ENCODE results near the gene BLOC1S1. TPM values are rescaled to one million over a fixed set of nuclear protein-coding genes. Genes with fewer than 3 reads are reported as not detected.

BLOC1S1 gene
- total RNA-seq, 4 donors from 2014 or later: 159 to 253 (median 196) TPM

DNA sequence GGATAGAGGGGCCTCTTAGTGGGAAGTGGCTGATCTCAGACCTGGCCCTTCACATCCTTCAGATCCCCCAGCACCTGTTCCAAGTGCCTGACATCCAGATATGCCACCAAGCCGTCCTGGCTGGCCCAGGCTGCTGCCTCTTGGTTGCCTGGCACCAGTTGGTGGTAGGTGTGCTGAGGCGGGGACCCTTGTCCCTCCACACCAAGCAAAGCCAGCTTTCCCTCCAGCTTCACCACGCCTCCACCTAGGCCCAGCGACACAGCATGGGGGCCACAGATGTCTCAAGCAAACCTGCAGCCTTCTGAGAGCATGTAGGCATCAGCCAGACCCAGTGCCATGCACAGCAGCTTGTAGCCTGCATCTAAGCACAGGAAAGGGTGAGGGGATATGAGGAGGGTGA lies 16.4 kb downstream of the BLOC1S1 start:
- no peaks in the 10 kb centered on the region for H3K9me3 ChIP-seq
- peaks cover 0 to 2% (median under 1%) of the 10 kb centered on the region in 4 donors for H3K36me3 ChIP-seq
- intact Hi-C loops (cut with DNase I): no loop called here
- TF ChIP-seq POLR2AphosphoS5 (IDR thresholded peaks at IDR 0.05) (no peak), EP300 (IDR thresholded peaks at IDR 0.05) (no peak), POLR2A (IDR thresholded peaks at IDR 0.05; ENCODE audit: low read depth) (no peak)
- no peak for DNase-seq (ENCODE audit: extremely low spot score)
- peak overlapping the region in 2 of 4 donors; percentile 20 to 99 for H3K27ac ChIP-seq (replicated peaks in 1 of 4)
- H3K4me1 ChIP-seq: peaks cover 20 to 43% (median 37%) of the 10 kb centered on the region in 4 donors
- H3K27me3 ChIP-seq: no peaks in the 10 kb centered on the region
- 100% methylated on average over 2 of the region's 4 CpGs for WGBS
- no peak overlapping the region for H3K4me3 ChIP-seq

DNA sequence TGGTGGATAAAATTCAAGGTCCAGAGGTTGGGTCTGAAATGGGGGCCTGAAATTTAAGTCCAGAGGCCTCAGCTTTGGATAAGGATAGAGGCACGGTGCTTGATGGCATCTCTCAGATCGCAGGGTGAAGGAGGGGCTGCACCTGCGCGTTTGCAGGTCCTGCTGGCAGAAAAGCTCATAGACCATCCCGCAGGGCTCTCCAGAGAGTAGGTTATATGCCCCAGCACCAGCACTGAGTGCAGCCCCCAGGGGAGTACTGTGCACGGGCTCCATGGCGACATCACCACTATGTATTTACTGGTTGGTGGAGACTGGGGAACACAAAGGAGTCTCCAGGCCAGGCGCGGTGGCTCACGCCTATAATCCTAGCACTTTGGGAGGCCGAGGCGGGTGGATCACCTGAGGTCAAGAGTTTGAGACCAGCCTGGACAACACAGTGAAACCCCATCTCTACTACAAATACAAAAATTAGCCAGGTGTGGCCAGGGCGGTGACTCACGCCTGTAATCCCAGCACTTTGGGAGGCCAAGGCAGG lies 17.2 kb downstream of the BLOC1S1 start:
- Histone ChIP-seq H3K4me1 (peaks cover 23 to 43% (median 40%) of the 10 kb centered on the region in 4 donors), H3K27me3 (no peaks in the 10 kb centered on the region), H3K27ac (replicated peaks in 1 of 4) (peak overlapping the region in 1 of 4 donors; percentile 8), H3K36me3 (no peaks in the 10 kb centered on the region), H3K4me3 (no peak overlapping the region), H3K9me3 (no peaks in the 10 kb centered on the region)
- TF ChIP-seq POLR2A (IDR thresholded peaks at IDR 0.05; ENCODE audit: low read depth): no peak
- intact Hi-C loops (cut with DNase I): no loop called here
- 88% methylated on average over 14 of the region's 14 CpGs for WGBS
- DNase-seq (ENCODE audit: extremely low spot score): no peak

DNA sequence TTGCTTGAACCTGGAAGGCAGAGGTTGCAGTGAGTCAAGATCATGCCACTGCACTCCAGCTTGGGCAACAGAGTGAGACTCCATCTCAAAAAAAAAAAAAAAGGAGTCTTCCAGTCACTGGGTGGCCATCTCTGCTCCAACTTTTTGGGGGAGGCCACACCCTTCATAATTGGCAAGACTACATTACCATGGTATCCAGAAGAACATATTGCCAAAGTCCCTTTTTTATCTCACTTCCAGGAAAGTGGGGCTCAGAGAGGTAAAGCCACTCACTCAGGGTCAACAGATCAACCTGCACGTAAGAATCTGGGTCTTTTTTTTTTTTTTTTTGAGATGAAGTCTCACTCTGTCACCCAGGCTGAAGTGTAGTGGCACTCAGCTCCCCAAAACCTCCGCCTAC lies 18.0 kb downstream of the BLOC1S1 start:
- no peak for DNase-seq (ENCODE audit: extremely low spot score)
- H3K27me3 ChIP-seq: no peaks in the 10 kb centered on the region
- H3K9me3 ChIP-seq: no peaks in the 10 kb centered on the region
- no peak for TF ChIP-seq EP300 (IDR thresholded peaks at IDR 0.05)
- TF ChIP-seq POLR2AphosphoS5 (IDR thresholded peaks at IDR 0.05): no peak
- TF ChIP-seq, protein P1, sequence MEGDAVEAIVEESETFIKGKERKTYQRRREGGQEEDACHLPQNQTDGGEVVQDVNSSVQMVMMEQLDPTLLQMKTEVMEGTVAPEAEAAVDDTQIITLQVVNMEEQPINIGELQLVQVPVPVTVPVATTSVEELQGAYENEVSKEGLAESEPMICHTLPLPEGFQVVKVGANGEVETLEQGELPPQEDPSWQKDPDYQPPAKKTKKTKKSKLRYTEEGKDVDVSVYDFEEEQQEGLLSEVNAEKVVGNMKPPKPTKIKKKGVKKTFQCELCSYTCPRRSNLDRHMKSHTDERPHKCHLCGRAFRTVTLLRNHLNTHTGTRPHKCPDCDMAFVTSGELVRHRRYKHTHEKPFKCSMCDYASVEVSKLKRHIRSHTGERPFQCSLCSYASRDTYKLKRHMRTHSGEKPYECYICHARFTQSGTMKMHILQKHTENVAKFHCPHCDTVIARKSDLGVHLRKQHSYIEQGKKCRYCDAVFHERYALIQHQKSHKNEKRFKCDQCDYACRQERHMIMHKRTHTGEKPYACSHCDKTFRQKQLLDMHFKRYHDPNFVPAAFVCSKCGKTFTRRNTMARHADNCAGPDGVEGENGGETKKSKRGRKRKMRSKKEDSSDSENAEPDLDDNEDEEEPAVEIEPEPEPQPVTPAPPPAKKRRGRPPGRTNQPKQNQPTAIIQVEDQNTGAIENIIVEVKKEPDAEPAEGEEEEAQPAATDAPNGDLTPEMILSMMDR (IDR thresholded peaks at IDR 0.05): no peak
- TF ChIP-seq POLR2A (IDR thresholded peaks at IDR 0.05; ENCODE audit: low read depth): no peak
- no peak overlapping the region for H3K4me3 ChIP-seq
- 79% methylated on average over 2 of the region's 2 CpGs for WGBS
- no peaks in the 10 kb centered on the region for H3K36me3 ChIP-seq
- H3K27ac ChIP-seq (replicated peaks in 1 of 4): no peak overlapping the region
- intact Hi-C loops (cut with DNase I): no loop called here
- H3K4me1 ChIP-seq: peaks cover 29 to 50% (median 46%) of the 10 kb centered on the region in 4 donors

DNA sequence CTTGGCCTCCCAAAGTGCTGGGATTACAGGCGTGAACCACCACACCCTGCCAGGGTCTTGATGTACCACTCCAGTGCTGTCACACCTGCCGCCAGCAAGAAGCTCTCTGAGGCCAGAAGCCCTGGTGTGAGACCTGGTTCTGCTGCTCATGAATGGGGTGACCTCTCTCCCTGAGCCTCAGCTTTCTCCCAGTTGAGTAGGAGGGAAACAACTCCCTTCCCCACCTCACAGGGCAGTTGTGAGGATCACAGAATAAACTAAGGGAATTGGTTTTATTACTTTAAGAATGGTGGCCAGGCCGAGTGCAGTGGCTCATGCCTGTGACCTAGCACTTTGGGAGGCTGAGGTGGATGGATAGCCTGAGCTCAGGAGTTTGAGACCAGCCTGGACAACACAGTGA lies 18.7 kb downstream of the BLOC1S1 start:
- Histone ChIP-seq H3K27ac (replicated peaks in 1 of 4) (no peak overlapping the region), H3K4me3 (no peak overlapping the region), H3K36me3 (no peaks in the 10 kb centered on the region), H3K4me1 (peaks cover 29 to 52% (median 44%) of the 10 kb centered on the region in 4 donors), H3K9me3 (no peaks in the 10 kb centered on the region), H3K27me3 (no peaks in the 10 kb centered on the region)
- intact Hi-C loops (cut with DNase I): no loop called here
- 92% methylated on average over 1 of the region's 3 CpGs for WGBS
- TF ChIP-seq, protein P1 (IDR thresholded peaks at IDR 0.05): no peak
- TF ChIP-seq EP300 (IDR thresholded peaks at IDR 0.05) (no peak), POLR2A (IDR thresholded peaks at IDR 0.05; ENCODE audit: low read depth) (no peak), POLR2AphosphoS5 (IDR thresholded peaks at IDR 0.05) (no peak)
- no peak for DNase-seq (ENCODE audit: extremely low spot score)

DNA sequence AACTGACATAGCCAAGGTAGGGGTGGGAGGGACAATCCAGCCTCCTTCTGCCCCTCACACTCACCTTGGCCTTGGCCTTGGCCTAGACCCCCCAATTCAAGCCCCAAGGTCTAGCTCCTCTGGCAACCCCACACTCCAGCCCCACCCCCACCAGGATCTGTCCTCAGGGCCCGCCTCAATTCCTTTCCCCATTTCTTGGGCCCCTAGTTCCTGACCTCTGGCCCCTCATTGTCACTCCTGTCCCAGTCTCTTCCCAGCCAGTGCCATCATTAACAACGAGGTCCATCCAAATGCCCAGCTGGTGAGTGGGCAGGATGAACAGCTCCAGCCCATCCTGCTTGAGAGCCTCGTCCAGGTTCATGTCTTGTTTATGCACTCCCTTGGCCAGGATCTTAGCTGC lies 20.2 kb downstream of the BLOC1S1 start:
- intact Hi-C loops (cut with DNase I): loop anchor here (5.0 kb wide), 2 partner anchors 54 to 81 kb away; partner anchors contain the start of genes ORMDL2 and SARNP
- Histone ChIP-seq H3K4me1 (peaks cover 21 to 37% (median 30%) of the 10 kb centered on the region in 4 donors), H3K4me3 (no peak overlapping the region), H3K27me3 (no peaks in the 10 kb centered on the region), H3K9me3 (no peaks in the 10 kb centered on the region), H3K27ac (replicated peaks in 1 of 4) (no peak overlapping the region), H3K36me3 (no peaks in the 10 kb centered on the region)
- no peak for DNase-seq (ENCODE audit: extremely low spot score)
- TF ChIP-seq, protein P1 (IDR thresholded peaks at IDR 0.05): no peak
- WGBS: 41% methylated on average over 3 of the region's 3 CpGs

Measured in esophagus muscularis mucosa (tissue), 4 donors.